ENCODE measurements around the gene KBTBD2.
"Not testable (repeated sequence)": the region's sequence is repeated elsewhere in the genome, so short reads cannot be mapped to it uniquely, and the experiment has no call there.

KBTBD2 gene

GRCh38 chr7:32871624-32872371, 19.8 kb downstream of the KBTBD2 start:
- no peak for TF ChIP-seq CTCF (IDR thresholded peaks at IDR 0.05; ENCODE audit: control extremely low read depth, extremely low read depth, low read depth, missing control alignments)
- ChIA-PET CTCF (interaction anchor here (1.0 to 5.9 kb wide), 2 partner anchors 12 to 26 kb away, joined by 4 to 44 read pairs; no protein-coding TSS in a partner anchor), POLR2A (no interaction called here)
- DNase-seq (ENCODE audit: extremely low spot score), result no peak

GRCh38 chr7:32870298-32870697, 21.3 kb downstream of the KBTBD2 start:
- POLR2A ChIA-PET, result no interaction called here
- CTCF ChIA-PET, result interaction anchor here (1.3 kb wide), 1 partner anchor 23 kb away, joined by 5 read pairs; no protein-coding TSS in a partner anchor
- DNase-seq (ENCODE audit: extremely low spot score), result no peak
- TF ChIP-seq CTCF (IDR thresholded peaks at IDR 0.05; ENCODE audit: control extremely low read depth, extremely low read depth, low read depth, missing control alignments), result no peak

- ChIA-PET CTCF (interaction anchor here (1.3 kb wide), 1 partner anchor 23 kb away, joined by 5 read pairs; no protein-coding TSS in a partner anchor), POLR2A (no interaction called here)
- no peak for DNase-seq (ENCODE audit: extremely low spot score)
- no peak for TF ChIP-seq CTCF (IDR thresholded peaks at IDR 0.05; ENCODE audit: control extremely low read depth, extremely low read depth, low read depth, missing control alignments)
These were observed 21.8 kb downstream of the KBTBD2 start for GRCh38 chr7:32869716-32870115.

GRCh38 chr7:32868116-32868515, 23.4 kb downstream of the KBTBD2 start:
- ChIA-PET POLR2A (no interaction called here), CTCF (interaction anchor here (3.2 kb wide), 1 partner anchor 21 kb away, joined by 18 read pairs; no protein-coding TSS in a partner anchor)
- no peak for TF ChIP-seq CTCF (IDR thresholded peaks at IDR 0.05; ENCODE audit: control extremely low read depth, extremely low read depth, low read depth, missing control alignments)
- no peak for DNase-seq (ENCODE audit: extremely low spot score)

GRCh38 chr7:32865448-32866030, 26.0 kb downstream of the KBTBD2 start:
- CTCF ChIA-PET, result interaction anchor here (0.9 to 1.4 kb wide), 2 partner anchors 19 to 243 kb away, joined by 4 to 5 read pairs; no protein-coding TSS in a partner anchor
- POLR2A ChIA-PET, result no interaction called here
- no peak for TF ChIP-seq CTCF (IDR thresholded peaks at IDR 0.05; ENCODE audit: control extremely low read depth, extremely low read depth, low read depth, missing control alignments)
- DNase-seq (ENCODE audit: extremely low spot score), result no peak

- DNase-seq (ENCODE audit: extremely low spot score); POLR2A ChIA-PET: not testable (repeated sequence)
- CTCF ChIA-PET, result interaction anchor here (1.6 kb wide), 1 partner anchor 17 kb away, joined by 3 read pairs; no protein-coding TSS in a partner anchor
These were observed 27.7 kb downstream of the KBTBD2 start for GRCh38 chr7:32863872-32864271.

- CTCF ChIA-PET, result interaction anchor here (1.3 to 2.7 kb wide), 2 partner anchors 14 to 23 kb away, joined by 3 to 20 read pairs; no protein-coding TSS in a partner anchor
- POLR2A ChIA-PET, result no interaction called here
- TF ChIP-seq CTCF (IDR thresholded peaks at IDR 0.05; ENCODE audit: control extremely low read depth, extremely low read depth, low read depth, missing control alignments), result no peak
- no peak for DNase-seq (ENCODE audit: extremely low spot score)
These were observed 31.5 kb downstream of the KBTBD2 start for GRCh38 chr7:32860090-32860489.
